NB4 (cell line): ENCODE results near the gene RNF20.

Experiments used
- MYC ChIP-seq: IDR thresholded peaks from 2 replicates; pipeline ENCODE4 v1.6.1; 2011; ENCODE audit warnings: low read depth, low read length
- POLR2A ChIP-seq: IDR thresholded peaks from 2 replicates; pipeline ENCODE4 v1.6.1; 2011; ENCODE audit warnings: mild to moderate bottlenecking; ENCODE audit not compliant: insufficient read length; ENCODE audit errors: extremely low read depth
- TF ChIP-seq, protein P1 (sequence below): IDR thresholded peaks from one replicate; pipeline ENCODE4 v1.5.1; 2012; ENCODE audit warnings: low read depth, low read length
- TF ChIP-seq, protein P2 (sequence below): IDR thresholded peaks from 2 replicates; pipeline ENCODE4 v1.6.1; 2011; ENCODE audit warnings: low read depth, low read length

DNA sequence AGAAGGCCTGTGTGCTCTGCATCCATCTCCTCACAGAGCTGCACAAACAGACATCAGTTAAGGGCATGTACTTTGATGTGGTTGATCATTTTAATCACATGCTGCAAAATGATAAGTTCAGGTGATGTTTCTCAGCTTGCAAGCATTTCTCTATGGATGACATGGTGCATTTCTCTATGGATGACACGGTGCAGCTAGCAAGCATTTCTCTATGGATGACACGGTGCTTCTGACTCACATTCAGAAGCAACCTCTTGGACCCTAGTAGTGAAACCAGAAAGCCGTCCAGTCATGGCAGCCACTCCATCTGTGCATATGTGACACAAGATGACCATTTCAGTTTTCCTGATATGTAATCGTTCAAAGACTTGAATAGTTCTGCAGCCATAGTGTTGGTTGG, 24.1 kb upstream of the RNF20 start:
- TF ChIP-seq, protein P1, sequence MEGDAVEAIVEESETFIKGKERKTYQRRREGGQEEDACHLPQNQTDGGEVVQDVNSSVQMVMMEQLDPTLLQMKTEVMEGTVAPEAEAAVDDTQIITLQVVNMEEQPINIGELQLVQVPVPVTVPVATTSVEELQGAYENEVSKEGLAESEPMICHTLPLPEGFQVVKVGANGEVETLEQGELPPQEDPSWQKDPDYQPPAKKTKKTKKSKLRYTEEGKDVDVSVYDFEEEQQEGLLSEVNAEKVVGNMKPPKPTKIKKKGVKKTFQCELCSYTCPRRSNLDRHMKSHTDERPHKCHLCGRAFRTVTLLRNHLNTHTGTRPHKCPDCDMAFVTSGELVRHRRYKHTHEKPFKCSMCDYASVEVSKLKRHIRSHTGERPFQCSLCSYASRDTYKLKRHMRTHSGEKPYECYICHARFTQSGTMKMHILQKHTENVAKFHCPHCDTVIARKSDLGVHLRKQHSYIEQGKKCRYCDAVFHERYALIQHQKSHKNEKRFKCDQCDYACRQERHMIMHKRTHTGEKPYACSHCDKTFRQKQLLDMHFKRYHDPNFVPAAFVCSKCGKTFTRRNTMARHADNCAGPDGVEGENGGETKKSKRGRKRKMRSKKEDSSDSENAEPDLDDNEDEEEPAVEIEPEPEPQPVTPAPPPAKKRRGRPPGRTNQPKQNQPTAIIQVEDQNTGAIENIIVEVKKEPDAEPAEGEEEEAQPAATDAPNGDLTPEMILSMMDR: no peak
- TF ChIP-seq, protein P2, sequence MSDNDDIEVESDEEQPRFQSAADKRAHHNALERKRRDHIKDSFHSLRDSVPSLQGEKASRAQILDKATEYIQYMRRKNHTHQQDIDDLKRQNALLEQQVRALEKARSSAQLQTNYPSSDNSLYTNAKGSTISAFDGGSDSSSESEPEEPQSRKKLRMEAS: no peak
- TF ChIP-seq POLR2A: no peak
- no peak for TF ChIP-seq MYC
